HG02798 (cell line): ENCODE results near the gene HECW1.
"Not testable (repeated sequence)": the region's sequence is repeated elsewhere in the genome, so short reads cannot be mapped to it uniquely, and the experiment has no call there.

Source experiments
- ATAC-seq: cut with Tn5 transposase; IDR thresholded peaks from one replicate; pipeline ENCODE4 v1.9.1; 2021; ENCODE audit warnings: mild to moderate bottlenecking; ENCODE audit not compliant: unreplicated experiment, poor library complexity

HECW1 gene

GRCh38 chr7:43199371-43200160 lies 87.1 kb downstream of the HECW1 start:
- no peak for ATAC-seq

GRCh38 chr7:43201912-43202311 lies 89.5 kb downstream of the HECW1 start:
- ATAC-seq: no peak

GRCh38 chr7:43204081-43204480 lies 91.6 kb downstream of the HECW1 start:
- ATAC-seq: no peak

GRCh38 chr7:43205171-43205795 lies 92.8 kb downstream of the HECW1 start:
- ATAC-seq: no peak

DNA sequence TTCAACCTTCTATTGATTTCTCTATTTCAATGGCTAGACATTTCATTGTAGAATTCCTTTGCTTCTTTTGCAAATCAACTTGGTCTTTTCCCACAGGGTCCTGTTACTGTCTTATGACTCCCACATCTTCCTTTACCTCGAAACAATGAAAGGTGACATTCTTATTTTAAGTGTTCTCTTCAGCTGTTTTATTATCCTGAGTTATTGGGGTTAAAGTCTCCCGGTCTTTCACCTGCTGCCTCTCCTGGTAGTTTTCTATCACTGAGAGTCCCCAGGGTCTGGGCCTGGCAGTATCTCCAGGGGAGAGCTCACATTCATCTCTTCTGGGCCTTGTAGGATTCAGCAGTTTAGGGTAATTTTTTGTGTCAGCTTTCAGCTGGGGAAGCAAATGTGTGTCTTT lies 95.8 kb downstream of the HECW1 start:
- no peak for ATAC-seq

- ATAC-seq: not testable (repeated sequence)
Measured at GRCh38 chr7:43210539-43210938, 98.1 kb downstream of the HECW1 start.

- ATAC-seq: no peak
Measured at GRCh38 chr7:43211286-43211685, 98.8 kb downstream of the HECW1 start.

DNA sequence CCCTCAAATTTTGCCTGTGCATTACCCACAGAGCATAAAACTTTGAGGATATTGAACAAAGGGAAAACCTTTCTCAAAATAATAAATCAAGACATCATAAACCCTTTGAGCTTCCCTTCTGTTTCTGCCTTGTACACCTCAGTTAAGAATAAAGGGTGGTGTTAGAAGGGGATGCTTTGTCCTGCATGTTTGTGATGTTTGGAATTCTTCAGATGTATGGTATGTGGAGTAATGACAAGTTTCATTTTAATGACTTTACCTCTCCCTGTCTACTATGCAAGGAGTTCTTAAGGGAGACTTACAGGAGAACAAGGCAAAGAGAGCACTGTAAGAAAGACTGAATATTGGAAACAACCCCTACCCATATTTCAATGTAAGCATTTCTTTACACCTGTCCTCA lies 99.2 kb downstream of the HECW1 start:
- ATAC-seq: no peak

DNA sequence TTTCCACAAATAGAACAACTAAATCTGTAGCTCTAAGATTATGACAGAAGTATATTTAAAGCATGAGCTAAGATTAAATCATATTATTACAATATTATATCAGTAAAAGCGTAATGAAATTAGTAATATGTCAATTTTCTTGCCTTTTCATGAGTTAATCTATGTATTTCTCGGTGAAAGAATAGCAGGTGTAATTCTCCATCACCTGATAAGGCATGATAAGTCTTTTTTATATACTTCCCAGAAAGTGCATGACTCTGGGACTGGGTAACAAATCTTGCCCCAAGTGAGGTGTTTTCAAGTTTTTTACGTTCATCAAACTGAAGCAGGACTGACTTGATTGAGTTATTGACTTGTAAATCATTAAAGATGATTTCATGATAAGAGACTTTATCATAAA lies 100.5 kb downstream of the HECW1 start:
- ATAC-seq: no peak

GRCh38 chr7:43215061-43215460 lies 102.6 kb downstream of the HECW1 start:
- no peak for ATAC-seq

- ATAC-seq: no peak
Measured at GRCh38 chr7:43217055-43217454, 104.6 kb downstream of the HECW1 start.

DNA sequence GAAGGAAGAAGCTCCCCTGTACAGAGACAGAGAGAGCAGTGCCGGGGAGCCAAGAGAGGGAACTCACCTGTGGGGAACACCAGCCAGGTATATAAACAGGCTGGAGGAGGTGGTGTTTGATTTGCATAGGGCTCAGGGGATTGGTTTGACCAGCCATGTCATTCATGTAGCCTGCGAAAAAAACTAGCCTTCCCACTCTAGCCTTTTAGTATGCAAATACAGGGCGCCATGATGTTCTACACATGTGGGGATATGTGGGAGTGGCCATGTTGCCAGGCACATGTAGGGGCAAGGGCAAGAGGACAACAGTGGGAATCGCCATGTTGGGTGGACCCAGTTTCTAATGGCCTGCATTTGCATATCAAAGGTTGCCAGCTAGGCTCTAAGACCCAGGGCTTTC lies 106.5 kb downstream of the HECW1 start:
- ATAC-seq: not testable (repeated sequence)

- ATAC-seq: no peak
Measured at GRCh38 chr7:43220250-43220649, 107.8 kb downstream of the HECW1 start.

- ATAC-seq: no peak
Measured at GRCh38 chr7:43220742-43221141, 108.3 kb downstream of the HECW1 start.

DNA sequence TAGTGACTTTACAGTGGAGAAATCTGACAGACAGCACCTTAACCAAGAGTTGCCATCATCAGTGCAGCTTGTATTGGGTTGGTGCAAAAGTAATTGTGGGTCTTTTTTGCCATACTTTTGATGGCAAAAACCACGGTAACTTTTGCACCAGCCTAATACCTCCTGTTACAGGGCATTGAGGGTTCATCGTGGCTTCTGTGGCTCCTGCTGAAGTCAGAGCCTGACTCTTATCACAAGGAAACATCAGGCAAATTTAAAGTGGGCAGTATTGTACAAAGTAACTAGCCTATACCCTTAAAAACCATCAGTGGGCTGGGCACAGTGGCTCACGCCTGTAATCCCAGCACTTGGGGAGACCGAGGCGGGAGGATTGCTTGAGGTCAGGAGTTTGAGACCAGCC lies 117.4 kb downstream of the HECW1 start:
- ATAC-seq: no peak

- ATAC-seq: no peak
Measured at GRCh38 chr7:43232366-43232765, 119.9 kb downstream of the HECW1 start.

DNA sequence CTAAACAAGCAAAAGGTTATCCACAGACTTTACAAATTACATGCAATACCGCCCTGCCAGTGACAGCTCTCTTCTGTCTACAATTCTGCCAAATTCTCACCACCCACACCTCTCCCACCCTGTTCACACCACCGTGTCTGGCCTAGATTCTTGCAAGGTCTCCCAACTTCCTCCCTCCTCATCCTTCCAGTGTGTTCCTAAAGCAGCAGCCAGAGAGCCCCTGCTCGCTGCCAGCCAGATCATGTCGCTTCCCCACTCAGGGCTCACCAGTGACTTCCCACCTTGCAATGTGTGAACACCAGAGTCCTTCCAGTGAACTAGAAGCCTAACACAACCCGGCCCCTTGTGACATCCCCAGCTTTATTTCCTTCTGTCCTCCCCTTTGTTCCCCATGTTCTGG lies 121.6 kb downstream of the HECW1 start:
- ATAC-seq: no peak

DNA sequence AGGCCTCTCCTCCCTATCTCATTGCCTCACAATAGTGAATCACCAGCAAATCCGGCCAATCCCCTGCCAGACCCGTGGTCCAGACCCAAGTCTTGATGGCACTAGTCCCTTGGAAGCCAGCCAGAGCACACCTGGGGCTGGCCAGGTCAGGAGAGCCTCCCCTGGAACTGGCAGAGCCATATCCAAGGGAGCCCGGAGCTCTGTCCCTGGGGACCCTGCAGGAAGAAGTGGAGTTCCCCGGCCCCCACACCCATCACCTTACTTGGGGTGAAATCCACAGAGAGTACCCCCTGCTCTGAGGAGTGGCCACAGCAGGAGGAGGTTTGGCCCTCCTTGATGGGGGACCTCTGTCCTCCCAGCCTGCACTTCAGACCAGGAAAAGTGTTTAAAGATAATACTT lies 122.5 kb downstream of the HECW1 start:
- ATAC-seq: no peak

DNA sequence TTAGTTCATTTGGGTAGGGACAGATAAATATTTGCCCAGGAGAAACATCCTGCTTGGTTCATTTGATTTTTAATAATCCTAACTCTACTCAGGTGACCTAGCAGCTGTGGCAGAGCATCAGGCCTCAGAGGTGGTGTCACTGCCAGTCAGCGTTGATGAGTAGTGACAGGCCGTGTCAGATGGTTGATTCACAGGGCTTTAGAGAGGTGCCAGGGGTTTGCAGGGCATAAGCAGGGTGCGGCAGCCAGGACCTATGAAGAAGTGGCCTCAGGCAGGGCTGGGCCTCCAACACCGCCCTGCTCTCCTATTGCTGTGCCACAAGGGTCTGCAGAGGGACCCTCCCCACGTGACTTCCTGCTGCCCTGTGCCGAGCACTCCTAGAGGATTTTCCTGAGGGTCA lies 128.1 kb downstream of the HECW1 start:
- no peak for ATAC-seq

GRCh38 chr7:43242628-43243255 lies 130.3 kb downstream of the HECW1 start:
- no peak for ATAC-seq

GRCh38 chr7:43244232-43244631 lies 131.8 kb downstream of the HECW1 start:
- no peak for ATAC-seq

DNA sequence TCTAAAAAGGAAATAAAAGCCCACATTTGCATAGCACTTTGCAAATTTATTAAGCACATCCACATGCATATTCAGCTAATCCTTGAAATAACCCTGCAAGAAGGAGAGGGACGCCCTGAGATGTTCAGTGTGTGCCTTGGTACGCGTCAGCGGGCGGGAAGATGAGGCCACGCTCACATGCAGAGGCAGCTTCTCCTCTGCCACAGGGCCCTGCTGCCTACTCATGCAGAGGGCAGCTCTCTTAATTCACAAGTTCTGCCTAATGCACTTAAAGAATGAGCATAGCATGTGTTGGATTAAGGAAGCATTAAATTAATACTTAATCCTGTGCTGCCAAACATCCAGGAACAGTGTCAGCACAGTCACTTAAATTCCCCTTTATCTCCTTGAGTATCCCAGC lies 132.3 kb downstream of the HECW1 start:
- ATAC-seq: no peak
